ENCODE results near the gene EPHA2.

The EPHA2 gene

GRCh38 chr1:16111771-16112595, 43.9 kb downstream of the EPHA2 start:
- TF ChIP-seq EZH2phosphoT487 (conservative IDR thresholded peaks at IDR 0.05; ENCODE audit: low read length) (no peak), CTCF (IDR thresholded peaks at IDR 0.05; ENCODE audit: insufficient read depth, low read length, poor library complexity, severe bottlenecking) (no peak)
- no peak overlapping the region for H2AFZ ChIP-seq (ENCODE audit: low read depth, low read length, severe bottlenecking)
- no peaks in the 10 kb centered on the region for H3K9me2 ChIP-seq (replicated peaks; ENCODE audit: insufficient read depth, low read length)
- no peaks in the 10 kb centered on the region for H4K20me1 ChIP-seq (ENCODE audit: low read depth, low read length)
- H3F3A ChIP-seq (ENCODE audit: insufficient read depth), result no peaks in the 10 kb centered on the region
- no peaks in the 10 kb centered on the region for H3K27me3 ChIP-seq (ENCODE audit: low read length)
- no peaks in the 10 kb centered on the region for H3K36me3 ChIP-seq (ENCODE audit: low read length)
- no peak overlapping the region for H3K27ac ChIP-seq (ENCODE audit: low read depth, low read length)
- no peak overlapping the region for H3K9ac ChIP-seq (ENCODE audit: low read length)
- H3K4me2 ChIP-seq (ENCODE audit: low read depth, low read length, poor library complexity, severe bottlenecking), result no peak overlapping the region
- no peaks in the 10 kb centered on the region for H3K79me2 ChIP-seq (ENCODE audit: insufficient read depth, low read length)
- no peak overlapping the region for H3K4me3 ChIP-seq (ENCODE audit: insufficient read depth, low read length, poor library complexity, severe bottlenecking)
- H3K9me3 ChIP-seq (ENCODE audit: insufficient read depth, low read length), result peaks cover 5% of the 10 kb centered on the region; the same call in 1 of the 2 replicates

- TF ChIP-seq EZH2phosphoT487 (conservative IDR thresholded peaks at IDR 0.05; ENCODE audit: low read length), result no peak
- TF ChIP-seq CTCF (IDR thresholded peaks at IDR 0.05; ENCODE audit: insufficient read depth, low read length, poor library complexity, severe bottlenecking), result no peak
- no peak overlapping the region for H2AFZ ChIP-seq (ENCODE audit: low read depth, low read length, severe bottlenecking)
- H3K9ac ChIP-seq (ENCODE audit: low read length), result no peak overlapping the region
- H3K36me3 ChIP-seq (ENCODE audit: low read length), result no peaks in the 10 kb centered on the region
- H3K27me3 ChIP-seq (ENCODE audit: low read length), result no peaks in the 10 kb centered on the region
- no peaks in the 10 kb centered on the region for H3K79me2 ChIP-seq (ENCODE audit: insufficient read depth, low read length)
- H3K9me2 ChIP-seq (replicated peaks; ENCODE audit: insufficient read depth, low read length), result no peaks in the 10 kb centered on the region
- no peaks in the 10 kb centered on the region for H4K20me1 ChIP-seq (ENCODE audit: low read depth, low read length)
- peaks cover 5% of the 10 kb centered on the region; the same call in 1 of the 2 replicates for H3K9me3 ChIP-seq (ENCODE audit: insufficient read depth, low read length)
- no peak overlapping the region for H3K4me3 ChIP-seq (ENCODE audit: insufficient read depth, low read length, poor library complexity, severe bottlenecking)
- H3K27ac ChIP-seq (ENCODE audit: low read depth, low read length), result no peak overlapping the region
- H3K4me2 ChIP-seq (ENCODE audit: low read depth, low read length, poor library complexity, severe bottlenecking), result no peak overlapping the region
- no peaks in the 10 kb centered on the region for H3F3A ChIP-seq (ENCODE audit: insufficient read depth)
Measured at GRCh38 chr1:16110884-16111283, 45.0 kb downstream of the EPHA2 start.

- no peak overlapping the region for H3K4me3 ChIP-seq (ENCODE audit: insufficient read depth, low read length, poor library complexity, severe bottlenecking)
- H3K27ac ChIP-seq (ENCODE audit: low read depth, low read length), result no peak overlapping the region
- H3F3A ChIP-seq (ENCODE audit: insufficient read depth), result no peaks in the 10 kb centered on the region
- no peaks in the 10 kb centered on the region for H3K79me2 ChIP-seq (ENCODE audit: insufficient read depth, low read length)
- no peaks in the 10 kb centered on the region for H4K20me1 ChIP-seq (ENCODE audit: low read depth, low read length)
- H3K9me3 ChIP-seq (ENCODE audit: insufficient read depth, low read length), result peaks cover 5% of the 10 kb centered on the region; the same call in 1 of the 2 replicates
- H3K36me3 ChIP-seq (ENCODE audit: low read length), result no peaks in the 10 kb centered on the region
- no peak overlapping the region for H3K9ac ChIP-seq (ENCODE audit: low read length)
- no peaks in the 10 kb centered on the region for H3K27me3 ChIP-seq (ENCODE audit: low read length)
- no peak overlapping the region for H3K4me2 ChIP-seq (ENCODE audit: low read depth, low read length, poor library complexity, severe bottlenecking)
- TF ChIP-seq CTCF (IDR thresholded peaks at IDR 0.05; ENCODE audit: insufficient read depth, low read length, poor library complexity, severe bottlenecking), result no peak
- TF ChIP-seq EZH2phosphoT487 (conservative IDR thresholded peaks at IDR 0.05; ENCODE audit: low read length), result no peak
- H3K9me2 ChIP-seq (replicated peaks; ENCODE audit: insufficient read depth, low read length), result no peaks in the 10 kb centered on the region
- no peak overlapping the region for H2AFZ ChIP-seq (ENCODE audit: low read depth, low read length, severe bottlenecking)
Measured at GRCh38 chr1:16110456-16110855, 45.4 kb downstream of the EPHA2 start.
